CD4-positive, alpha-beta T cell treated with Interleukin-12 subunit alpha and Interleukin-12 subunit beta, for 1 hour (primary cell): ENCODE results near the gene MSANTD2.
"Not testable (repeated sequence)": the region's sequence is repeated elsewhere in the genome, so short reads cannot be mapped to it uniquely, and the experiment has no call there.

Source experiments
- DNase-seq: peaks from one replicate; pipeline ENCODE4 v3.0.0-alpha.2; 2020

MSANTD2 gene

GRCh38 chr11:124814739-124815138, 14.5 kb upstream of the MSANTD2 start:
- DNase-seq = no peak

GRCh38 chr11:124812876-124813275, 12.7 kb upstream of the MSANTD2 start:
- DNase-seq = no peak

- DNase-seq = no peak
These were observed 11.4 kb upstream of the MSANTD2 start for GRCh38 chr11:124811399-124812125.

- DNase-seq = no peak
These were observed 7.6 kb upstream of the MSANTD2 start for GRCh38 chr11:124807660-124808270.

- no peak for DNase-seq
These were observed 7.0 kb upstream of the MSANTD2 start for GRCh38 chr11:124807201-124807600.

GRCh38 chr11:124804884-124805283, 4.7 kb upstream of the MSANTD2 start:
- no peak for DNase-seq

- no peak for DNase-seq
These were observed 1.6 kb upstream of the MSANTD2 start for GRCh38 chr11:124801636-124802312.

- no peak for DNase-seq
These were observed 808 bp upstream of the MSANTD2 start for GRCh38 chr11:124801014-124801413.

GRCh38 chr11:124799348-124800225, 619 bp downstream of the MSANTD2 start:
- peak; percentile 42 for DNase-seq

- peak; percentile 3 for DNase-seq
These were observed 1.2 kb downstream of the MSANTD2 start for GRCh38 chr11:124798991-124799347.

- DNase-seq = no peak
These were observed 3.9 kb downstream of the MSANTD2 start for GRCh38 chr11:124796312-124796711.

- peak; percentile 63 for DNase-seq
These were observed 6.5 kb downstream of the MSANTD2 start for GRCh38 chr11:124793466-124794278.

- no peak for DNase-seq
These were observed 8.4 kb downstream of the MSANTD2 start for GRCh38 chr11:124791626-124792341.

GRCh38 chr11:124788521-124788920, 11.7 kb downstream of the MSANTD2 start:
- no peak for DNase-seq

GRCh38 chr11:124784051-124784450, 16.2 kb downstream of the MSANTD2 start:
- no peak for DNase-seq

- DNase-seq = no peak
These were observed 17.2 kb downstream of the MSANTD2 start for GRCh38 chr11:124783002-124783401.

GRCh38 chr11:124779568-124779967, 20.6 kb downstream of the MSANTD2 start:
- no peak for DNase-seq

GRCh38 chr11:124778281-124778680, 21.9 kb downstream of the MSANTD2 start:
- DNase-seq = no peak

- DNase-seq = no peak
These were observed 23.2 kb downstream of the MSANTD2 start for GRCh38 chr11:124776865-124777645.

- DNase-seq = not testable (repeated sequence)
These were observed 29.2 kb downstream of the MSANTD2 start for GRCh38 chr11:124770959-124771358.
